GM12878 (cell line): ENCODE results near the gene FNDC3B. TPM values are rescaled to one million over a fixed set of nuclear protein-coding genes. Genes with fewer than 3 reads are reported as not detected.

Source experiments
- ATAC-seq: fragments of 200-7000 bp; cut with Tn5 transposase; 3 replicates; pipeline ENCODE4 v1.9.1; 2020; ENCODE audit warnings: mild to moderate bottlenecking, moderate library complexity
- BruUV-seq: library from RNA; stranded (reverse); fragments of 400-500 nt; replicated peaks from 2 replicates; lab custom pipeline; 2021; lab: Mats Ljungman, UMichigan
- CTCF ChIA-PET: fragments of 300-600 bp; sonication (Branson Sonifier 250); formaldehyde crosslinking; extraction: SDS; loops from one replicate; lab custom pipeline; 2021; ENCODE audit warnings: inconsistent platforms; lab: Yijun Ruan, JAX
- POLR2A ChIA-PET: fragments of 350-600 bp; formaldehyde crosslinking; extraction: SDS; loops from one replicate; lab custom pipeline; 2021; ENCODE audit warnings: inconsistent platforms; lab: Charles Lee
- RAD21 ChIA-PET: fragments of 300-600 bp; sonication (Branson Sonifier 250); formaldehyde crosslinking; loops from one replicate; lab custom pipeline; 2023; ENCODE audit warnings: antibody characterized with exemption; ENCODE audit not compliant: unreplicated experiment; lab: Charles Lee
- SMC1A ChIA-PET: fragments of 300-600 bp; sonication (Branson Sonifier 250); formaldehyde crosslinking; loops from one replicate; lab custom pipeline; 2023; ENCODE audit not compliant: unreplicated experiment, uncharacterized antibody; lab: Charles Lee
- DNase-seq: peaks from one replicate; pipeline ENCODE4 v3.0.0-alpha.2; 2011; ENCODE audit warnings: low read depth, low spot score
- FAIRE-seq: peaks from 3 replicates; lab custom pipeline; 2011; peaks lifted over from hg19 to GRCh38; lab: Jason Lieb, UNC
- H2AFZ ChIP-seq: 2 replicates; pipeline ENCODE4 v1.6.0; 2011; ENCODE audit warnings: low read depth, low read length, control low read depth; ENCODE audit not compliant: control insufficient read depth
- H3K27ac ChIP-seq: 2 replicates; pipeline ENCODE4 v1.5.1; 2011; ENCODE audit warnings: control low read depth; ENCODE audit not compliant: control insufficient read depth, insufficient read depth
- H3K27me3 ChIP-seq, 2 experiments: replicated peaks in 1 of 2; 2 replicates each; pipeline versions ENCODE4 v1.6.0 to v1.6.1; 2011; ENCODE audit warnings: low read length in 1 of 2; ENCODE audit not compliant: control insufficient read depth in 2 of 2, insufficient read depth in 2 of 2
- H3K36me3 ChIP-seq, 2 experiments: 2 replicates each; pipeline ENCODE4 v1.5.1; 2011; ENCODE audit warnings: low read length in 1 of 2; ENCODE audit not compliant: control insufficient read depth in 2 of 2, insufficient read depth in 2 of 2
- H3K4me1 ChIP-seq: 2 replicates; pipeline ENCODE4 v1.6.1; 2011; ENCODE audit warnings: mild to moderate bottlenecking, low read length, moderate library complexity, mixed read lengths; ENCODE audit not compliant: control insufficient read depth, insufficient read depth
- H3K4me2 ChIP-seq: 2 replicates; pipeline ENCODE4 v1.6.0; 2011; ENCODE audit warnings: control low read depth; ENCODE audit not compliant: control insufficient read depth, insufficient read depth
- H3K4me3 ChIP-seq: fragments of 200-600 bp; sonication (generic); 2 replicates; pipeline ENCODE4 v1.5.1; 2016
- H3K79me2 ChIP-seq: 2 replicates; pipeline ENCODE4 v1.6.0; 2011; ENCODE audit warnings: low read length; ENCODE audit not compliant: control insufficient read depth, insufficient read depth
- H3K9ac ChIP-seq: 2 replicates; pipeline ENCODE4 v1.8.0; 2011; ENCODE audit warnings: low read length, control low read depth, mixed read lengths; ENCODE audit not compliant: control insufficient read depth, insufficient read depth
- H3K9me3 ChIP-seq: replicated peaks from 3 replicates; pipeline ENCODE4 v1.5.1; 2011; ENCODE audit warnings: mild to moderate bottlenecking, low read length; ENCODE audit not compliant: control insufficient read depth, insufficient read depth
- H4K20me1 ChIP-seq: 2 replicates; pipeline ENCODE4 v1.6.0; 2011; ENCODE audit not compliant: control insufficient read depth, insufficient read depth
- ATF3 ChIP-seq: IDR thresholded peaks from 2 replicates; pipeline ENCODE4 v1.6.1; 2011; ENCODE audit warnings: low read depth, mild to moderate bottlenecking, low read length, moderate library complexity, borderline replicate concordance; ENCODE audit errors: extremely low read depth
- BRCA1 ChIP-seq: IDR thresholded peaks from 2 replicates; pipeline ENCODE4 v1.6.1; 2011; ENCODE audit warnings: low read depth, low read length, improper control_type of control experiment
- CEBPB ChIP-seq, 2 experiments: fragments of 150-350 bp in 1 of 2; IDR thresholded peaks; 2 replicates each; pipeline ENCODE4 v1.6.1; 2012 to 2014; ENCODE audit warnings: low read depth in 2 of 2, low read length in 2 of 2, borderline replicate concordance in 1 of 2, inconsistent platforms in 1 of 2
- CREM ChIP-seq: IDR thresholded peaks from 2 replicates; pipeline ENCODE4 v1.6.1; 2014; ENCODE audit warnings: antibody characterized with exemption, low read depth
- IRF4 ChIP-seq: IDR thresholded peaks from 2 replicates; pipeline ENCODE4 v1.6.1; 2011; ENCODE audit warnings: low read depth, low read length
- MEF2A ChIP-seq: IDR thresholded peaks from 2 replicates; pipeline ENCODE4 v1.6.1; 2011; ENCODE audit warnings: low read depth, mild to moderate bottlenecking, low read length, moderate library complexity; ENCODE audit not compliant: insufficient read depth
- NR2C1 ChIP-seq: fragments of 450-650 bp; IDR thresholded peaks from 2 replicates; pipeline ENCODE4 v1.6.1; 2017; ENCODE audit warnings: antibody characterized with exemption, mild to moderate bottlenecking, moderate library complexity
- PAX5 ChIP-seq: IDR thresholded peaks from 2 replicates; pipeline ENCODE4 v1.6.1; 2011; ENCODE audit warnings: low read depth, low read length, borderline replicate concordance
- RAD21 ChIP-seq: IDR thresholded peaks from 2 replicates; pipeline ENCODE4 v1.6.1; 2011; ENCODE audit warnings: mild to moderate bottlenecking, low read depth, low read length, moderate library complexity; ENCODE audit not compliant: insufficient read depth
- TBL1XR1 ChIP-seq: IDR thresholded peaks from 2 replicates; pipeline ENCODE4 v1.6.1; 2012; ENCODE audit warnings: low read depth, low read length, improper control_type of control experiment
- ZBTB40 ChIP-seq: fragments of 450-650 bp; IDR thresholded peaks from 2 replicates; pipeline ENCODE4 v1.6.1; 2016; ENCODE audit warnings: mild to moderate bottlenecking, moderate library complexity, borderline replicate concordance
- ZNF207 ChIP-seq: fragments of 450-650 bp; IDR thresholded peaks from 2 replicates; pipeline ENCODE4 v1.6.1; 2014; ENCODE audit warnings: antibody characterized with exemption, mild to moderate bottlenecking, borderline replicate concordance
- ZNF274 ChIP-seq: IDR thresholded peaks from one replicate; pipeline ENCODE4 v1.8.0; 2011; ENCODE audit not compliant: insufficient read length, insufficient read depth
- whole genome bisulfite sequencing: methylation state at CpG from one replicate; pipeline ENCODE4 v1.1.6; 2016; ENCODE audit warnings: low lambda C conversion rate; ENCODE audit not compliant: insufficient replicate concordance, insufficient coverage; ENCODE audit errors: missing lambda C conversion rate; 5-methylcytosine and 5-hydroxymethylcytosine counted together
- in situ Hi-C: fragments of 300-500 bp; cut with MboI; formaldehyde crosslinking; loops from 9 replicates; pipeline ENCODE4 v1.14.3; 2018; ENCODE audit warnings: mixed read lengths
- intact Hi-C: fragments of 100-400 bp; cut with micrococcal nuclease; formaldehyde crosslinking; loops from one replicate; pipeline ENCODE4 v1.14.2; 2022; ENCODE audit not compliant: unreplicated experiment
- polyA plus RNA-seq, 11 experiments: library from polyadenylated mRNA; depleted of rRNA in 4 of 11; unstranded in 6 of 11; stranded (reverse) in 5 of 11; fragments of >200 nt; fragmentation: Nextera tagmentation in 4 of 11; fragmentation: Illumina TruSeq in 1 of 11; extraction: Ambion mirVana in 4 of 11; extraction: Trizol in 1 of 11; gene quantifications; 1 replicate in 1 of 11; 2 replicates in 10 of 11; pipeline versions ENCODE4 v1.2.1 to v1.2.3, GENCODE V29; 2011 to 2016; ENCODE audit warnings: inconsistent platforms in 2 of 11, missing spikeins in 2 of 11, low read depth in 1 of 11
- total RNA-seq, 4 experiments: library from RNA; depleted of rRNA in 3 of 4; stranded (reverse); fragments of >200 nt in 3 of 4; fragmentation: Illumina TruSeq in 1 of 4; extraction: Trizol in 1 of 4; gene quantifications; 2 replicates each; pipeline versions ENCODE4 v1.2.1 to v1.2.3, GENCODE V29; 2013 to 2021
- TF ChIP-seq, protein P1 (sequence below): fragments of 450-650 bp; IDR thresholded peaks from 2 replicates; pipeline ENCODE4 v1.6.1; 2017; ENCODE audit warnings: mild to moderate bottlenecking, low read depth, inconsistent platforms; ENCODE audit not compliant: poor library complexity, severe bottlenecking
- TF ChIP-seq, protein P2 (sequence below): fragments of 450-650 bp; IDR thresholded peaks from 2 replicates; pipeline ENCODE4 v1.6.1; 2018; ENCODE audit warnings: borderline replicate concordance, mild to moderate bottlenecking; ENCODE audit not compliant: partially characterized antibody

The FNDC3B gene
- total and polyA plus RNA-seq, 10 of the 15 experiments (the other 5 are each of a cell fraction or from before 2014, with no cell fraction given): 7.9 to 35.0 (median 18.5) TPM

DNA sequence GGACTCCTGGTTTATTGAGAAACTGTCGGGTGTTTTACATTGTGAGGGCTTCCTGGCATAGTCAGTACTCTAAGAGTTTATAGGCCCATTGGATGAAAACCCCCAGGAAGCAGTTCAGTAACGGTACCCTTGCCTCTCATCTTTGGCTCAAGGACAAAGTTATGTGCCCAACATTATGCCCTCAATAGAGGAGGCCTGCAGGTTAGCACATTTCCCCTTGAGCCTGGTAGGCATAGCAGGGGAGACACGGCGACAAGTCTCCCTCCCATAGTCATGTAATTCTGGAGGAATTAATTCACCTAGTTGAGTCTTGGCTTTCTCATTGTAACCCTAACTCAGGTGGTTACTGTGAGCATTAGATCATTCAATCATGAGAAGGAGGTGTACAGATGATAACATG lies 348.4 kb downstream of the FNDC3B start:
- no peak for ATAC-seq
- no peak overlapping the region for H3K4me3 ChIP-seq
- no peak for TF ChIP-seq CREM
- no peak for TF ChIP-seq IRF4
- no peak for TF ChIP-seq ZBTB40
- no peak for TF ChIP-seq BRCA1
- TF ChIP-seq ZNF207: no peak
- no peak for TF ChIP-seq NR2C1
- TF ChIP-seq RAD21: no peak
- TF ChIP-seq, protein P1, sequence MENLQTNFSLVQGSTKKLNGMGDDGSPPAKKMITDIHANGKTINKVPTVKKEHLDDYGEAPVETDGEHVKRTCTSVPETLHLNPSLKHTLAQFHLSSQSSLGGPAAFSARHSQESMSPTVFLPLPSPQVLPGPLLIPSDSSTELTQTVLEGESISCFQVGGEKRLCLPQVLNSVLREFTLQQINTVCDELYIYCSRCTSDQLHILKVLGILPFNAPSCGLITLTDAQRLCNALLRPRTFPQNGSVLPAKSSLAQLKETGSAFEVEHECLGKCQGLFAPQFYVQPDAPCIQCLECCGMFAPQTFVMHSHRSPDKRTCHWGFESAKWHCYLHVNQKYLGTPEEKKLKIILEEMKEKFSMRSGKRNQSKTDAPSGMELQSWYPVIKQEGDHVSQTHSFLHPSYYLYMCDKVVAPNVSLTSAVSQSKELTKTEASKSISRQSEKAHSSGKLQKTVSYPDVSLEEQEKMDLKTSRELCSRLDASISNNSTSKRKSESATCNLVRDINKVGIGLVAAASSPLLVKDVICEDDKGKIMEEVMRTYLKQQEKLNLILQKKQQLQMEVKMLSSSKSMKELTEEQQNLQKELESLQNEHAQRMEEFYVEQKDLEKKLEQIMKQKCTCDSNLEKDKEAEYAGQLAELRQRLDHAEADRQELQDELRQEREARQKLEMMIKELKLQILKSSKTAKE: no peak
- no peak for TF ChIP-seq PAX5
- no peak for TF ChIP-seq ZNF274
- TF ChIP-seq CEBPB (IDR thresholded peaks at IDR 0.05; ENCODE audit: borderline replicate concordance in 1 of 2, low read depth in 2 of 2, low read length in 2 of 2): no peak
- TF ChIP-seq, protein P2, sequence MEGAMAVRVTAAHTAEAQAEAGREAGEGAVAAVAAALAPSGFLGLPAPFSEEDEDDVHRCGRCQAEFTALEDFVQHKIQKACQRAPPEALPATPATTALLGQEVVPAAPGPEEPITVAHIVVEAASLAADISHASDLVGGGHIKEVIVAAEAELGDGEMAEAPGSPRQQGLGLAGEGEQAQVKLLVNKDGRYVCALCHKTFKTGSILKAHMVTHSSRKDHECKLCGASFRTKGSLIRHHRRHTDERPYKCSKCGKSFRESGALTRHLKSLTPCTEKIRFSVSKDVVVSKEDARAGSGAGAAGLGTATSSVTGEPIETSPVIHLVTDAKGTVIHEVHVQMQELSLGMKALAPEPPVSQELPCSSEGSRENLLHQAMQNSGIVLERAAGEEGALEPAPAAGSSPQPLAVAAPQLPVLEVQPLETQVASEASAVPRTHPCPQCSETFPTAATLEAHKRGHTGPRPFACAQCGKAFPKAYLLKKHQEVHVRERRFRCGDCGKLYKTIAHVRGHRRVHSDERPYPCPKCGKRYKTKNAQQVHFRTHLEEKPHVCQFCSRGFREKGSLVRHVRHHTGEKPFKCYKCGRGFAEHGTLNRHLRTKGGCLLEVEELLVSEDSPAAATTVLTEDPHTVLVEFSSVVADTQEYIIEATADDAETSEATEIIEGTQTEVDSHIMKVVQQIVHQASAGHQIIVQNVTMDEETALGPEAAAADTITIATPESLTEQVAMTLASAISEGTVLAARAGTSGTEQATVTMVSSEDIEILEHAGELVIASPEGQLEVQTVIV: no peak
- no peak for TF ChIP-seq MEF2A
- TF ChIP-seq ATF3: no peak
- no peak for TF ChIP-seq TBL1XR1
- TF ChIP-seq, all 136 proteins: peak for 0
- Histone ChIP-seq H3K27ac (no peak overlapping the region), H3K9ac (no peak overlapping the region), H3K27me3 (no peaks in the 10 kb centered on the region), H3K36me3 (peaks cover 0 to 4% of the 10 kb centered on the region in 2 experiments; a peak in 3 of 4 replicates), H3K79me2 (no peaks in the 10 kb centered on the region), H3K9me3 (no peaks in the 10 kb centered on the region), H3K4me1 (no peaks in the 10 kb centered on the region), H3K4me2 (no peak overlapping the region), H2AFZ (no peak overlapping the region), H4K20me1 (no peaks in the 10 kb centered on the region)
- no TSS peak for BruUV-seq
- in situ Hi-C loops: no loop called here
- POLR2A ChIA-PET: no interaction called here
- intact Hi-C loops: no loop called here
- 89% methylated on average over 4 of the region's 4 CpGs for WGBS
- DNase-seq: no peak
- SMC1A ChIA-PET: no interaction called here
- CTCF ChIA-PET: no interaction called here
- RAD21 ChIA-PET: no interaction called here
- FAIRE-seq: no peak
